ENCODE results near the gene TEX13A. TPM values are rescaled to one million over a fixed set of nuclear protein-coding genes. Genes with fewer than 3 reads are reported as not detected.

Gene TEX13A
- total and polyA plus RNA-seq, 2 experiments from 2014 or later, result 0.14 TPM; not detected in 1

DNA sequence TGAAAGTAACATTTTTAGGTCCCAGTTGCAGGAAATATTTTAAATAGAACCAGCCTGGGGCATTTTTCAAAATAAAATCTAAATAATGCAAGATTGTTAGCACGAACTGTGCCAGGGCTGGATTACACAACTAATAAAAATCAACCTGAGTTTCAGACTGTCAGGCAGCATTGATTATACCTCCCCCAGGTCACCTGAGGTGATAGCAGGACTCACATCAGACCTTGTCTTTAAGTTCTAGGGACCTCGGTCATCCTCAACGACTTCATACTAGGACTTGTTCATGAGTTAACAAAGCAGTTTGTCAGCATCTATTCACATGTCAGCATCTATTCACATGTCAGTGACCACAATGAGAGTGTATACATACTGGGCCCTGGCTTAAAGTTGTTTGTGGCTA, 8.7 kb upstream of the TEX13A start (continued):
- TF ChIP-seq, protein P1, sequence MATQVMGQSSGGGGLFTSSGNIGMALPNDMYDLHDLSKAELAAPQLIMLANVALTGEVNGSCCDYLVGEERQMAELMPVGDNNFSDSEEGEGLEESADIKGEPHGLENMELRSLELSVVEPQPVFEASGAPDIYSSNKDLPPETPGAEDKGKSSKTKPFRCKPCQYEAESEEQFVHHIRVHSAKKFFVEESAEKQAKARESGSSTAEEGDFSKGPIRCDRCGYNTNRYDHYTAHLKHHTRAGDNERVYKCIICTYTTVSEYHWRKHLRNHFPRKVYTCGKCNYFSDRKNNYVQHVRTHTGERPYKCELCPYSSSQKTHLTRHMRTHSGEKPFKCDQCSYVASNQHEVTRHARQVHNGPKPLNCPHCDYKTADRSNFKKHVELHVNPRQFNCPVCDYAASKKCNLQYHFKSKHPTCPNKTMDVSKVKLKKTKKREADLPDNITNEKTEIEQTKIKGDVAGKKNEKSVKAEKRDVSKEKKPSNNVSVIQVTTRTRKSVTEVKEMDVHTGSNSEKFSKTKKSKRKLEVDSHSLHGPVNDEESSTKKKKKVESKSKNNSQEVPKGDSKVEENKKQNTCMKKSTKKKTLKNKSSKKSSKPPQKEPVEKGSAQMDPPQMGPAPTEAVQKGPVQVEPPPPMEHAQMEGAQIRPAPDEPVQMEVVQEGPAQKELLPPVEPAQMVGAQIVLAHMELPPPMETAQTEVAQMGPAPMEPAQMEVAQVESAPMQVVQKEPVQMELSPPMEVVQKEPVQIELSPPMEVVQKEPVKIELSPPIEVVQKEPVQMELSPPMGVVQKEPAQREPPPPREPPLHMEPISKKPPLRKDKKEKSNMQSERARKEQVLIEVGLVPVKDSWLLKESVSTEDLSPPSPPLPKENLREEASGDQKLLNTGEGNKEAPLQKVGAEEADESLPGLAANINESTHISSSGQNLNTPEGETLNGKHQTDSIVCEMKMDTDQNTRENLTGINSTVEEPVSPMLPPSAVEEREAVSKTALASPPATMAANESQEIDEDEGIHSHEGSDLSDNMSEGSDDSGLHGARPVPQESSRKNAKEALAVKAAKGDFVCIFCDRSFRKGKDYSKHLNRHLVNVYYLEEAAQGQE (IDR thresholded peaks at IDR 0.05; ENCODE audit: unreplicated experiment), result no peak

DNA sequence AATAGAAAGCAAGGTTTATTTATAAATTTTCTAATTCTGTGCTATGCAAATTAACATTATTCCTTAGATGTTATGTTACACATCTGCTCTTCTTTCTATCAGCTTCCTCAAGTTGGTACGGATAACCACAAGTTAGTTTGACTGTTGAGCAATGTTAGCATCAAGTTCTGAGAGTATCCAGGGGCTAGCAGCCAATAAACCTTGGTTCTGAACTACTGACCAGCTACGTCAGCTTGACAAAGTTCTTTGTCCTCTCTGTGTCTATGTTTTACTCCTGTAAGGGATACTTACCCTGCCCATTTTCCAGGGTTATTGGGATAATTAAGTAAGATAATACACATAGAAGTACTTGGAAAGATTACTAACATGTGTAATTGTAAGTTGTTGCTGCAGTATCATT, 8.1 kb upstream of the TEX13A start:
- H3K27ac ChIP-seq (ENCODE audit: low read depth), result no peak overlapping the region
- no peaks in the 10 kb centered on the region for H3K27me3 ChIP-seq (ENCODE audit: insufficient read depth)
- DNase-seq (ENCODE audit: low spot score), result no peak
- Mint-ChIP-seq H3K4me1 (peaks cover 13% of the 10 kb centered on the region; the same call in 2 of the 3 replicates), H3K27me3 (ENCODE audit: insufficient read depth, low read depth, poor library complexity) (no peaks in the 10 kb centered on the region), H3K36me3 (ENCODE audit: low read depth) (peaks cover 2% of the 10 kb centered on the region; the same call in 1 of the 3 replicates), H3K27ac (no peak overlapping the region), H3K9me3 (no peaks in the 10 kb centered on the region), H3K4me3 (no peak overlapping the region)
- no peaks in the 10 kb centered on the region for H3K79me2 ChIP-seq (replicated peaks; ENCODE audit: insufficient read depth)
- no peaks in the 10 kb centered on the region for H3K36me3 ChIP-seq (ENCODE audit: insufficient read depth)
- H2AFZ ChIP-seq, result no peak overlapping the region
- H4K20me1 ChIP-seq (replicated peaks; ENCODE audit: insufficient read depth), result no peaks in the 10 kb centered on the region
- H3K4me1 ChIP-seq (ENCODE audit: insufficient read depth), result peaks cover 12% of the 10 kb centered on the region
- H3F3A ChIP-seq (replicated peaks; ENCODE audit: low read depth), result no peaks in the 10 kb centered on the region
- H3K9me2 ChIP-seq (ENCODE audit: insufficient read depth), result no peaks in the 10 kb centered on the region
- ATAC-seq, result no peak
- H3K4me2 ChIP-seq, result no peak overlapping the region
- H3K4me3 ChIP-seq, result no peak overlapping the region
- TF ChIP-seq EZH2phosphoT487 (IDR thresholded peaks at IDR 0.05; ENCODE audit: unreplicated experiment) (no peak), ZNF114 (CRISPR knock-in tag; IDR thresholded peaks at IDR 0.05) (no peak), ZNF331 (CRISPR knock-in tag; IDR thresholded peaks at IDR 0.05; ENCODE audit: low read depth) (no peak), STAT1 (IDR thresholded peaks at IDR 0.05; ENCODE audit: unreplicated experiment) (no peak), NANOG (IDR thresholded peaks at IDR 0.05; ENCODE audit: borderline replicate concordance) (no peak), EZH2 (IDR thresholded peaks at IDR 0.05; ENCODE audit: low read depth, unreplicated experiment) (no peak), JUNB (IDR thresholded peaks at IDR 0.05; ENCODE audit: unreplicated experiment) (no peak), CREB1 (CRISPR knock-in tag; IDR thresholded peaks at IDR 0.05; ENCODE audit: low read depth) (no peak)
- TF ChIP-seq, protein P2, sequence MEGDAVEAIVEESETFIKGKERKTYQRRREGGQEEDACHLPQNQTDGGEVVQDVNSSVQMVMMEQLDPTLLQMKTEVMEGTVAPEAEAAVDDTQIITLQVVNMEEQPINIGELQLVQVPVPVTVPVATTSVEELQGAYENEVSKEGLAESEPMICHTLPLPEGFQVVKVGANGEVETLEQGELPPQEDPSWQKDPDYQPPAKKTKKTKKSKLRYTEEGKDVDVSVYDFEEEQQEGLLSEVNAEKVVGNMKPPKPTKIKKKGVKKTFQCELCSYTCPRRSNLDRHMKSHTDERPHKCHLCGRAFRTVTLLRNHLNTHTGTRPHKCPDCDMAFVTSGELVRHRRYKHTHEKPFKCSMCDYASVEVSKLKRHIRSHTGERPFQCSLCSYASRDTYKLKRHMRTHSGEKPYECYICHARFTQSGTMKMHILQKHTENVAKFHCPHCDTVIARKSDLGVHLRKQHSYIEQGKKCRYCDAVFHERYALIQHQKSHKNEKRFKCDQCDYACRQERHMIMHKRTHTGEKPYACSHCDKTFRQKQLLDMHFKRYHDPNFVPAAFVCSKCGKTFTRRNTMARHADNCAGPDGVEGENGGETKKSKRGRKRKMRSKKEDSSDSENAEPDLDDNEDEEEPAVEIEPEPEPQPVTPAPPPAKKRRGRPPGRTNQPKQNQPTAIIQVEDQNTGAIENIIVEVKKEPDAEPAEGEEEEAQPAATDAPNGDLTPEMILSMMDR (conservative IDR thresholded peaks at IDR 0.05; ENCODE audit: low read depth in 2 of 2), result no peak
- TF ChIP-seq, protein P1 (IDR thresholded peaks at IDR 0.05; ENCODE audit: unreplicated experiment), result no peak
- TF ChIP-seq, protein P3, sequence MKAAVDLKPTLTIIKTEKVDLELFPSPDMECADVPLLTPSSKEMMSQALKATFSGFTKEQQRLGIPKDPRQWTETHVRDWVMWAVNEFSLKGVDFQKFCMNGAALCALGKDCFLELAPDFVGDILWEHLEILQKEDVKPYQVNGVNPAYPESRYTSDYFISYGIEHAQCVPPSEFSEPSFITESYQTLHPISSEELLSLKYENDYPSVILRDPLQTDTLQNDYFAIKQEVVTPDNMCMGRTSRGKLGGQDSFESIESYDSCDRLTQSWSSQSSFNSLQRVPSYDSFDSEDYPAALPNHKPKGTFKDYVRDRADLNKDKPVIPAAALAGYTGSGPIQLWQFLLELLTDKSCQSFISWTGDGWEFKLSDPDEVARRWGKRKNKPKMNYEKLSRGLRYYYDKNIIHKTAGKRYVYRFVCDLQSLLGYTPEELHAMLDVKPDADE (IDR thresholded peaks at IDR 0.05), result no peak
